DMS53 (cell line): ENCODE results near the gene MEGF6.
A peak's percentile ranks its signal among the peaks of the same experiment; 100 is the strongest.

Source experiments
- DNase-seq: peaks from one replicate; lab custom pipeline; 2025; lab: John Stamatoyannopoulos, UW

Gene MEGF6

DNA sequence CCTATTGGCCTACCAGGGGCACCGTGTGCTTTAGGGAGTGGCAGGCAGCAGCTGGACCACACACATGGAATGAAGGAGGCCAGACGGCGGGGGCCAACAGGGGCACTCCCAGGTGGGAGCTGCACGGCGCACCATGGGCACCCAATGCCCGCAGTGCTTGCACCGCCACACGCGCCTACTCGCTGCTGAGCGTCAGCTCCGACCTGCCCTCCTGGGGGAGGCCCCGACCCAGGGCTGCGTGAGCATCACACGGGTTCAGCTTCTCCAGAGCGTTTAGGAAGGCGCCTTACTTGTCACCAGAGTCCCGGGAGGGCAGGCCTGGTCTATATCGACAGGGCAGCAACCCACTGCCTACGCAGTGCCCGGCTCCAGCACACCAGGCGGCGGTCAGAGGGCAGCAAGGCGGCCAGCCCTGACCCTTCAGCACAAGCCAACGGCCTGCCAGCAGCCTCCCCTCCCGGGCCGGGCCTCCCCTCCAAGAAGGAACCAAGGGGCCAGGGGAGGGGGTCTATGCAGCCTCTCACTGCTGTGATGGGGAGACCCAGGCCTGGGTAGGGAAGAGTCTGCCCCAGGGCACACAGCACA, 91.9 kb downstream of the MEGF6 start:
- DNase-seq: no peak

DNA sequence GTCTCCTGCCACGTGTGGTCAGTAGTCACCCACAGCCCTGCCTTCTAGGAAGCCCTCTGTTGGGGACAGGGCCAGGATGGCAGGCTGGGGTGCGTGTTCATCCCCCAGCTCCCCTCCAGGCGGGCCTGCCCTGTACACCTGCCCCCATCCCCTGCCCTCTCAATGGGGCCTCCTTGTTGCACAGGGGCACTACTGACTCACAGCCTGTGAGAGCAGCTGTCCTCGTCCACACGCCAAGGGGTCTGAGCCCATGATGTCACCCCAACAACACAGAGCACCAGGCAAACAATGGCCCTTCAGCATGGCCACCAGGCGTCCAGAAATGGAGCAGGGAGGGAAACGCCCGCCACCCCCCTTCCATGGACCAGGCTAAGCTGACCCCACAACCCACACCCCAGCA, 92.6 kb downstream of the MEGF6 start:
- no peak for DNase-seq

DNA sequence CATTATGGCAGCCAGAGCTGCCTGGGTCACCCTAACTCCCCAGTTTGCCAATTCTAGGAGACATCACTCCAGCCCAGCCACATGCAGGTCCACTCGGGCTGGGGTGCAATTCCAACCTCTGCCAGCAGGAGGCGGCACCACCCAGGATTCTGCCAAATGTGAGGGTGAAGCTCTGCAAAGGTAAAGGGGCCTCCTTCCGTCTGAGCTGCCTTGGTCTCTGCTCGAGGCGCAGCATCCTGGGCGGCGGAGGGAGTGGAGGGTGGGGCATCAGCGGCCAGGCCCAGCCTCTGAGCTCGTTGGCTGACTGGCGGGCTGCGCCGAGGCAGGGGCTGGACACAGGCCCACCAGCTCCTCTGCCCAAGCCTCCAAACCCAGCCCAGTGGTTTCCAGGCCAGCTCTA, 93.1 kb downstream of the MEGF6 start:
- DNase-seq: no peak

DNA sequence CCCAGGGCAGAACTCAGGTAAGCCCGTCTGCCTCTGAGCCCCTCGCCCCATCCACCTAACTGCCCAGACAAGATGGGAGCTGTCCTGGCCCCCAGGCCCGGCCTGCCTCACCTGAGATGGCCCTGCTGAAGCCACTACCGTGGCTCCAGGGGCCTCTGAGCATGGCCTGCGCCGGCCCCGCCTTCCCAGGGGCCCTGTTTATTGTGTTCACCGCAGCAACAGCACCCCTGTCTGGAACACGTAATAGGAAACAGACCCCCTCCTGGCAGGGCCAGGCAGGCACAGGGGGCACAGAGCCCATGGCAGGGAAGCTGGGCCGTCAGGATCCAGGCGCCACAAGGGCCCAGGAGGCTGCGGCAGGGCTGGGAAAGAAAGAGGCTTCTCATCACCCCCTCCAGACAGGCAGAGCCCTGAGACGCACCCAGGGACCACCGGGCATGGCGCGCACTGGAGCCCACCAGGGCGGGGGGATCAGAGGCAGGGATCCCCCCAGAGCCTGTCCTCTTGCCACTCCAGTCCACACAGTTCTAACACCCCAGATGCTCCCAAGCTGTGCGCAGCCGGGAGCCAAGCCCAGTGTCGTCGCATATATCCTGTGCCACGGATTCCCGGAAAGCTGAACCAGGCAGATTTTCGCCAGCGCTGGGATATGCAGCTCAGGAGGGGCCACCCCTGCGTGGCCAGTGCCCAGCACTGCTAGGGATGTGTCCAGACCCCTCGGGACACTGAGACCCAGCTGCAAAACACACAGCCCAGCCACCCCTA, 94.2 kb downstream of the MEGF6 start:
- DNase-seq: no peak

DNA sequence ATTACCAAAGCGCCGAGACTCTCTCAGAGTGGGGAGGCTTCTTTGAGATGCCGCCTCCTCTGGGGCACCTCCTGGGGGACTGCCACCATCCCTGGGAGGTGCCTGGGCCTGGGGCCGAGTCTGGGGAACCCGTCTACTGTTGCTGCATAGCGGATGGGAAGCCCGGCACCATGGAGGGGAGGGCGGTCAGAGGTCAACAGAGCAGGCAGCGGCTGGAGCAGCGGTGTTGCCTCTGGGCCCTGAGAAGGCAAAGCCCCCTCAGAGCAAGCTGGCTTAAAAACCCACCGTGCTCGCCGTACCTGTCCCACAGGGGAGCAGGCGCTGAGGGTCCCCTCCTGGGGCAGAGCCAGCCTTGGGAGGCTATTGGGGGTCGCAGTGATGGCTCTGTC, 94.8 kb downstream of the MEGF6 start:
- DNase-seq: no peak

DNA sequence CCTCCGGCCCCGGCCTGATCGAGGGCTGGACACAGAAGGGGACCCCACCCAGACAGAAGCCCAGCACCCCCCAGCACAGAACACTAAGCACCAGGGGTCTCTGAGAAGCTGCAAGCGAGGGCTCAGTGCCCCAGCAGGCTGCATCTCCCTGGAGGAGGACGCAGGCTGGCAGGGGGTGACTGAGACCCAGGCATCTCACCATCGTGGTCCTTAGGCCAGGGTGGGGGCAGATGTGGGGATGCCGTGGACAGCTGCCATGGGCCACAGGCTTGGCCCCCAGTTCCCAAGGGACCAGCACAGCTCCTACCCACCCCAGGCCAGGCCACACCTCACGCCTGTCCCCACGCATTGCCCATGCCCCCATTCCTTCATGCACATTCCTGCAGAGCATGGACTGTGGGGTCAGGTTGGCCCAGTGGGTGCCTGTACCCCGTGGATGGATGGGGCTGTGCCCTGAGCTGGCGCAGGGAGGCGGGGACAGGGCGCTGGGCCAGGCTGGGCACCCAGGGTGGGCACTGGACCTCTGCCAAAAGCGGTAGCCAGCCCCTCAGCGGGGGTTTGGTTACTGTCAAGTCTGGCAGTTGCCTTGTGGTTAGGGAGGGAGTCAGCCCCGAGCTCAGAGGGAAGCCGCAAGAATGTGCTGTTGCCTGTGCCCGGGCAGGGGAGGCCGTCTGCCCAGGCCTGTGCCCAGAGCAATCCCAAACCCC, 95.4 kb downstream of the MEGF6 start:
- no peak for DNase-seq

DNA sequence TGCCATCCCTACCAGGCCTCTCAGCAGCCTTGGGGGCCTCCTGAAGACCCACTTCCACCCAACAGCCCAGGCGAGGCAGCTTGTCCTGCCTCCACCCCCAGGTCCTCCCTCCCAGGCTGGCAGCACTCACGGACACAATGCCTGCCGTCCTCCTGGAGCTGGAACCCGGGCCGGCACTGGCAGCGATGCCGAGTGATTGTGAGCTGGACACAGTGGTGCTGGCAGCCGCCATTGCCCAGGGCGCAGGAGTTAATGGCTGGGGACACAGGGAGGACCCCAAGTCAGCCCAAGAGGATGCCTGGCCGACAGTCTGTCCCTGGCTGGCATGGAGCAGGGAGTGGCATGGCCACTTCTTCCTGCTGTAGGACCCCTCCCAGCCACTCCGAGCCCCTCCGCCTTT, 96.0 kb downstream of the MEGF6 start:
- DNase-seq: no peak

DNA sequence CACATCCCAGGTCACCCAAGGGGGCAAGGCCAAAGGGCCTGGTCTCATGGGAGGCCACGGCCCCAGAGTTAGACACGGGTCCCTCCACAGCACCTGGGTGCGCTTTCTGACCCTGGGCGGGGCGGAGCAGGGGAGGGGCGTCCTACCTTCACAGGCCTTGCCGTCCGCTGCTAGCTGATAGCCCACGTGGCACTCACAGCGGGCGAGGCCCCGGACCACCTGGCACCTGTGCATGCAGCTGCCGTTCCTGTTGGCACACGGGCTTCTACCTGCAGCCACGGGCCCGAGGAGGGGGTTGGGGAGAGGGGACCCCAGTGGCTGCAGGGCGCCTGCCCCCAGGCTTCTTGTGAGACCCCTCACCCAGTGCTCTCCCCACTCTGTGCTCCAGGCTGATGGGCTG, 96.9 kb downstream of the MEGF6 start:
- DNase-seq: no peak

DNA sequence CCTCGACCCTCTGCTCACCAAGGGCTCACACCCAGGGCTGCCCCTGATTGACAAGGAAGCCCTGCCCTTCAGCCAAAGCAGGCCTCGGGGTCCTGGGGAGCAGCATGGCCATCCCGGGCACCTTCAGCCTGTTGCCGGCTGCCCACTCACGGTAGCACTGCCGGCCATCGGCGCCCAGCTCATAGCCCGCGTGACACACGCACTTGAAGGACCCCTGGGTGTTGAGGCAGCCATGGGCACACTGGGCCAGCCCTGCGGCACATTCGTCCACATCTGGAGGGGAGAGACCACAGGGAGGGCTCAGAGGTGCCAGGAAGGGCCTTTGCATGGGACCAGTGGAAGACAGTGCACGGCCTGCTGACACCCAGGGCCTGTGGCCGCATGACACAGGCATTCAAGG, 99.5 kb downstream of the MEGF6 start:
- no peak for DNase-seq

DNA sequence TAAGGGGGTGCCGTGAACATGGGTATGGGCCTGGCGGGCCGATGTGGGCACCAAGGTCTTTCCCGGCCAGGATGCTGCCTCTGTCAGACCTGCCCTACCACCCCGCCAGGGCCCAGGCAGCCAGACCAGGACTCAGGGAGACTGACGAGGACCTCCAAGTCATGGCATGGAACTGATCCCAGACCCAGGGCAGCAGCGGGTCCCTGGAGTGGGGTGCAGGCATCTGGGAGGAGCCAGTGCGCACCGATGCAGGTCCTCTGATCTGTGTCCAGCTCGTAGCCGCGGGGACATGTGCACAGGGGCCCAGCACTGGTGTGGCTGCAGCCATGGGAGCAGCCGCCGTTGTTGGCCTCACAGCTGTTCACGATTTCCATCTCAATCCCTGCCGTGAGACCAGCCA, 100.0 kb downstream of the MEGF6 start:
- DNase-seq: no peak

DNA sequence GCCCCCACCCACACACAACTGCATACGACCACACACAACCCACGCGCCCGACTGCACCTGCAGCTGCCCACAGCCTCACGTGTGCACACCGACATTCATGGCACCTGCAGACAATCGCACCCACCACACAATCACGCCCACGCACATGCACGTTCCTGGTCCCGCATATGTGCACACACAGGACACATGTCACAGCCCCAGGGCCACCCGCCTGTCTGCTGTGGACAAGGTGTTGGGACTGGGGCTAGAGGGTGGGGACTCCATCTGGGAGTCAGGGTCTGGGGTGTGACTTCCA, 100.4 kb downstream of the MEGF6 start:
- DNase-seq: no peak

DNA sequence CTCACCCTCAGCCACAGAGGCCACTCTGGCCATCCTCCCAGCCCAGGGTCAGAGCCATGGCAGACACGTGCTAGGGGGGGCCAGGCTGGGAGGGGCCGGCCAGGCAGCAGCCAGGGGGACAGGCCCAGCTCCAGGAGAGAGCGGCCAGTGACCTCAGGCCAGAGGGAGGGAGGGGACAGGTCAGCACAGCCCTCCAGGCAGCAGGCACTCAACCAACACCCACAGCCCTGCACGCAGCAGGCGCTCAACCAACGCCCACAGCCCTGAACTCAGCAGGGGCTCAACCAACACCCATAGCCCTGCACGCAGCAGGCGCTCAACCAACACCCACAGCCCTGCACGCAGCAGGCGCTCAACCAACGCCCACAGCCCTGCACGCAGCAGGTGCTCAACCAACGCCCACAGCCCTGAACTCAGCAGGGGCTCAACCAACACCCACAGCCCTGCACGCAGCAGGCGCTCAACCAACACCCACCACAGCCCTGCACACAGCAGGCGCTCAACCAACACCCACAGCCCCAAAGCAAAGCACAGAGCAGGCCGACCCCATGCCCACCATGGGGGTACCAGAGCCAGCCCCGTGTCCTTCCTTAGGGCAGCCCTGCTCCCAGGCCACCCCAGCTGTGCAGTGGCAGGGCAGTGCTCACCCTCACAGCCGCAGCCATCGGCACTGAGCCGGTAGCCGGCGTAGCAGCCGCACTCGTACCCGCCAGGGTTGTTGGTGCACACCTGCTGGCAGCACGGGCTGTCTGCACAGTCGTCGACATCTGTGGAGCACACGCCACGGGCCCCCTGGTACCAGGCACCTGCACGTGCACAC, 101.0 kb downstream of the MEGF6 start:
- DNase-seq: no peak

DNA sequence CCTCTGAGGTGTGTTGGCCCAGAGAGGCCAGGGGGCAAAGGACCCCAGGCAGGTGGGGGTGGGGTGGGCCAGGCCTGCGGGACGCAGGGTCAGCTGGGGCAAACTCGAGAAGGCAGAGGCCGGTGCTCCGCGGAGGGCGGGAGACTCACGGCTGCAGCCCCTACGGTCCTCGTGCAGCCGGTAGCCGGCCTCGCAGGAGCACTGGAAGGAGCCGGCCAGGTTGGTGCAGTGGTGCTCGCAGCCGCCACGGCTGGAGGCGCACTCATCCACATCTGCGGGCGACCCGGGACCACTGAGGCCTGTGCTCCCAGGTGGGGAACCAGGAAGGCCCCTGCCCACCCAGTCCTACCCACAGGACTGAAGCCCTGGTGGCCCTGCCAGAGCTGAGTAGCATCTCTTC, 101.6 kb downstream of the MEGF6 start:
- no peak for DNase-seq

DNA sequence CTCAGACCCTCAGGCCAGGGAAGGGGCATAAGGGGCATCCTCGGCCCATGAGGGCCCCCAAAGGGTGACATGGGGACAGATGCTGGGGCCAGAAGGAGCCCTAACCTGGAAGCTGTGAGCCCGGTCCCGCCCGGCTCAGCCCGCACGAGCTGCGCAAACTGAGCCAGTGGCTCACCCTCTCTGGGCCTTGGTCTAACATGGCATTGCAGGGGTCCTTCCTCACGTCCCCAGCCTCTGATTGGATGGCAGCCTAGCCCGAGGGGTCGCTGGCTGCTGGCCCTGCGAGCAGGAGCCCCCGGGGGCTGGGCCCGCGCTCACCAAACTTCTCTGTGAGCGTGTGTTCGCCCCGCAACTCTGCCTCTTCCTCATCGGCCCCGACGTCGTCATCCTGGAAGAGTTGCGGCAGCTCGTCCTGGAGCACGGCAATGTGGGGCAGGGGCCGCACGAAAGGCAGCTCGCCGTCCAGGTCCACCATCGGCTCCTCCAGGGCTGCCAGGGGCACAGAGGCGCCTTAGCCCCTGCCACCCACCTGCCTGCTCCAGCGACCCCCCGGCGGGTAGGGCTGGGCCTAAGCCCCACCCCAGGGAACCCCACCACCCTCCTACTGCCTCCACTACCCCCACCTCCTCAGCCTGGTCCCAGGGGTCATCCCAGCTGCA, 102.4 kb downstream of the MEGF6 start:
- DNase-seq: no peak

DNA sequence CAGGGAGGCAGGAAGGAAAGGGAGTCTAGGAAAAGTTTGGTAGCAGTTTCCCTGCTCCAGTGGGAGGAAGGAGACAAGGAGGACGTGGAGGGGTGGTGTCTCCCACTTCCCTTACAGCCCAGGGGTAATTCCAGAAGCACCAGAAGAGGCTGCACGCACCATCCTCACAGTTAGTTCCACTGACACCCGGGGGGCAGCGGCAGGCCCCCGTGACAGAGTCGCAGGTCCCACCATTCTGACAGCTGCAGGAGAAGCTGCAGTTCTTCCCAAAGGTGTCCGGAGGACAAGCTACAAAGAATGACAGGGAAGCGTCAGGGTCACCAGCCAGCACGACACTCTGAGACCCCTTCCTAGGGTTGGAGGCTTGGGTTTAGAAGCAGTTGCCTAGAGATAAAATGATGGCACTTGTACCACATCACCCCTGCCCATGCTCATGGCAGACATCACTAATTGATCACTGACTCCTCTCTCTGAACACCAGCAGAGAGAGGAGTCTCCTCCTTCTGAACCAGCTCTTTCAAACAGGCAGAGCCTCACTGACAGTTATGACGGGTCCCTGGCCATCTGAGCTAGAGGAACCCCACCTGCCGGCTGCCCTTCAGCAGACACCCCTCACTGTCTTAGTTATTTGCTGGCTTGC, 103.6 kb downstream of the MEGF6 start:
- DNase-seq: peak; percentile 16

DNA sequence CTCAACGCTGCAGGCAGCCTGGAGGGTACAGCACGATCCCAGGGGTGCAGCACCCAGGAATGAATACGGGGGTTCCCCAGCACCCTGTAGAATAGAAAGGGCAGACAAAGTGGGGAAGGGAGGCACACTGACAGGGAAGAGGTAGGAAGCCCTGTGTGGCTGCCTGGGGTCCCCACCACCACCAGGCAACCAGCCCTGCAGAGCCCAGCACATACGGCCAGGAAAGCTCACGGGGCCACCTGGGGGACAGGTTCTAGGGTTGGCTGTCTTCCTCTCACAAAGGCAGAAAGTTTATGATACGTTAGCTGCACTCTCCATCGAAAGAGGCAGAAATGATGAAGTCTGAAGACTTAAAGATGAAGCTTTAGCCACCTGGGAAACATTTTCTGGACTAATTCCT, 104.4 kb downstream of the MEGF6 start:
- no peak for DNase-seq

DNA sequence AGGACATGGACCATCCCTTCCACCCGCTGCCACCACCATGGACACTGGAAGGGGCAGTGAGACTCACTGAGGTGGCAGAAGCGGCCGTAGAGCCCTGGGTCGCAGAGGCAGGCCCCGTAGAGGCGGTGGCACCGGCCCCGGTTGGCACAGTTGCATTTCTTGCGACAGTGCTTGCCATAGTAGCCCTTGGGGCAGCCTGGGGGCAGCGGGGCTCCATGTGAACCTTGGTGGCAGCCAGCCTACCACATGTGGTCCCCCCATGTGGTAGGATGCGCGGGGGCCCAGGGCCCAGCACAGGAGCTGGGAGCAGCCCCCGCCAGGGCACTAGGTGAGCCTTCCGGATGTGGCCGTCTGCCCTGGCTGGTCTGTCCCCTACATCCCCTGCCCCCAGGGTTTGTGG, 105.3 kb downstream of the MEGF6 start:
- DNase-seq: no peak

DNA sequence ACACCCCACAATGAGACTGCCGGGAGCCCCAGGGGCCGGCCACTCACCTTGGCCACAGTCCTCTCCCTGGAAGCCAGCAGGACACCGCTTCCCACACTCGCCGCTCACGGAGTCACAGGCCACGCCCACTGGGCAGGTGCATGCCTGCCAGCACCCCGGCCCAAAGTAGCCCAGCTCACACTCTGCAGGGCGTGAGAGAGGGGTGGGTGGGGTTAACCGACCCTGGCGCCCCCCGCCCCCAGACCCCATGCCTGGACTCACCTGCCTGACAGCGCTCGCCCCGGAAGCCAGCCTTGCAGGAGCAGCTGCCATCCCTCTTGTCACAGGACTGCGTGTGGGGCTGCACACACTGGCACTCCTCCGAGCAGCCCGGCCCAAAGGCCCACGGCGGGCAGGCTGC, 106.1 kb downstream of the MEGF6 start:
- peak; percentile 70 for DNase-seq

DNA sequence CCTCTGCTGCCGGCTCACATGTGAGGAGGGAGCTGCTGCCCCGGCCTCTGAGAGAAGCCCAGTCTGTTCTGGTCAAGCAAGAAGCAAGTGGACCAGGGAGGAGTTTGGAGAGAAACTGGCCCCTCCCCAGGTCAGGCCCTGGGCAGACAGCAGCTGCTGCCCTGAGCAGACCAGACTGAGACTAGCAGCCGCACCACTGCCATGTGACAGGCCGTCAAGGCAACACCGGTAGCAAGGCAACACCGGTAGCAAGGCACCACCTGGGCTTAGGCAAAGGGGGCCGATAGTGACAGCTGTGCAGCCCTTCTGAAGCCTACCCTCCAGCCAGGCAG, 106.5 kb downstream of the MEGF6 start:
- peak; percentile 70 for DNase-seq

DNA sequence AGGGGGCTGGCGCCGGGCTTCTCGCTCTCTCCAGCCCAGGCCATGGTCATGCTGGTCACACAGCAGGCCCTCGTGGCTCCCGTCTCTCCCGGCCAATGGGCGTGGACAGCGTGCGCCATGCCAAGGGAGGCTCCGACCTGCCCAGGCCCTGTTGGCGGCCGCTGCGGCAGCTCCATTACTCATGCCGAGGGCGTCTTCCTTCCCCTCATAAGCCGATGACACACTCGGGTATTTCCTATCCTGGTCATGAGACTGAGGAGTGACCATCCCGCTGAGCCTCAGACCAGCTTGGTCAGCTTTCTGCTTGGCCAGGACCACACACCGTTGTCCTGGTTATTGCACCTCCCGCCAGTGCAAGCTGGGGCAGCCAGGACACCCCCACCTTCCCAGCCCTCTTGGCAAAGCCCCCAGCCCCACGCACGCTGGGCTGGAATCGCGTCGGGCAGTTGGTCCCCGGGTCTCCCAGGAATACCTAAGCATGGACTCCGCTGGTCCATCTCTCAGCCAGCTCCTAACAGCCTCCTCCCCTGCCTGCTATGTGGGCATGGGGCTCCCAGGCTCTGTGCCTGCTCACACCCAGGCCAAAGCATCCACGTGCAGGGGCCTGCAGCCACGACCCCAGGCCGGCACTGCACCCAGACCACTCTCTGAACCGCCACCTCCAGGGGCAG, 107.0 kb downstream of the MEGF6 start:
- peak; percentile 27 for DNase-seq

DNA sequence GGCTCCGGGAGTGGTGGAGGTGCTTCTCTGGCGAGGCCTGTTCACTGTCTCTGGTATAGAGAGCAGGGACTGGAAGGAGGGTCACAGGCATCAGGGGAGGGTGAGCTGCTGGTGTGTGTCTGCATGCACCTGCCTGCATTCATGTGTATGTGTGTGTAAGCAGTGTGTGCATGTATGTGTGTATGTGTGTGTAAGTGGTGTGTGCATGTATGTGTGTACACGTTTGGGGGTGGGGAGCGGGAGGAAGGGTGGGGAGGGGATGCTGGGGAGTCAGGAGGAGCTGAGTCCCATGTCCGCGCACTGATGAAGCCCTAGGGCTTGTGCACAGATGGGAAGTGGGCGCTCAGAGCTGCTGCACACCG, 107.8 kb downstream of the MEGF6 start:
- DNase-seq: no peak
